ENCODE results near the gene STRN. TPM values are rescaled to one million over a fixed set of nuclear protein-coding genes. Genes with fewer than 3 reads are reported as not detected.

Gene STRN
- total and polyA plus RNA-seq, 4 donors, result 3.7 to 35.9 (median 15.7) TPM

DNA sequence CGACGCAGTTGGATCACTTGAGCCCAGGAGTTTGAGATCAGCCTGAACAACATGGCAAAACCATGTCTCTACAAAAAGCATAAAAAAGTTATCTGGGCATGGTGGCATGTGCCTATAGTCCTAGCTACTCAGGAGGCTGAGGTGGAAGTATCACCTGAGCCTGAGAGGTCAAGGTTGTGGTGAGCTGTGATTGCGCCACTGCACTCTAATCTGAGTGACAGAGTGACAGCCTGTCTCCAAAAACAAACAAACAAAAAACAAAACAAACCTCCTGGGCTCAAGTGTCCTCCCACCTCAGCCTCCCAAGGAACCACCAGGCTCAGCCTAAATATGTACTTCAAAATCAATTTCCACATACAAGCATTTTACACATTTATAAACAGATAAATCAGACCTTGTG is 83.8 kb downstream of the STRN start:
- DNase-seq (no peak), ATAC-seq (ENCODE audit: insufficient read depth, low FRiP score) (no peak)
- no peak overlapping the region for H3K27ac ChIP-seq (ENCODE audit: low read depth in 1 of 2, low read length in 1 of 2)
- H3K4me1 ChIP-seq (ENCODE audit: control insufficient read depth in 5 of 5, insufficient read depth in 5 of 5, low read length in 5 of 5), result no peaks in the 10 kb centered on the region
- no peaks in the 10 kb centered on the region for H3K9me3 ChIP-seq (ENCODE audit: control insufficient read depth in 4 of 4, insufficient read depth in 3 of 4, low read length in 3 of 4)
- H3K27me3 ChIP-seq (ENCODE audit: control insufficient read depth in 3 of 3, insufficient read depth in 3 of 3, low read length in 2 of 3), result no peaks in the 10 kb centered on the region
- H3K36me3 ChIP-seq (ENCODE audit: control insufficient read depth in 4 of 4, insufficient read depth in 4 of 4, low read length in 4 of 4), result peaks cover 4 to 20% (median 13%) of the 10 kb centered on the region in 4 donors
- no peak overlapping the region for H3K4me3 ChIP-seq
- H3K9ac ChIP-seq (ENCODE audit: insufficient read depth in 1 of 2, low read length in 2 of 2), result no peak overlapping the region
- TF ChIP-seq, protein P1, sequence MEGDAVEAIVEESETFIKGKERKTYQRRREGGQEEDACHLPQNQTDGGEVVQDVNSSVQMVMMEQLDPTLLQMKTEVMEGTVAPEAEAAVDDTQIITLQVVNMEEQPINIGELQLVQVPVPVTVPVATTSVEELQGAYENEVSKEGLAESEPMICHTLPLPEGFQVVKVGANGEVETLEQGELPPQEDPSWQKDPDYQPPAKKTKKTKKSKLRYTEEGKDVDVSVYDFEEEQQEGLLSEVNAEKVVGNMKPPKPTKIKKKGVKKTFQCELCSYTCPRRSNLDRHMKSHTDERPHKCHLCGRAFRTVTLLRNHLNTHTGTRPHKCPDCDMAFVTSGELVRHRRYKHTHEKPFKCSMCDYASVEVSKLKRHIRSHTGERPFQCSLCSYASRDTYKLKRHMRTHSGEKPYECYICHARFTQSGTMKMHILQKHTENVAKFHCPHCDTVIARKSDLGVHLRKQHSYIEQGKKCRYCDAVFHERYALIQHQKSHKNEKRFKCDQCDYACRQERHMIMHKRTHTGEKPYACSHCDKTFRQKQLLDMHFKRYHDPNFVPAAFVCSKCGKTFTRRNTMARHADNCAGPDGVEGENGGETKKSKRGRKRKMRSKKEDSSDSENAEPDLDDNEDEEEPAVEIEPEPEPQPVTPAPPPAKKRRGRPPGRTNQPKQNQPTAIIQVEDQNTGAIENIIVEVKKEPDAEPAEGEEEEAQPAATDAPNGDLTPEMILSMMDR (IDR thresholded peaks at IDR 0.05; ENCODE audit: control extremely low read depth, extremely low read depth), result no peak
- 98 to 99% methylated on average over 3 of the region's 3 CpGs for WGBS, 2 donors

DNA sequence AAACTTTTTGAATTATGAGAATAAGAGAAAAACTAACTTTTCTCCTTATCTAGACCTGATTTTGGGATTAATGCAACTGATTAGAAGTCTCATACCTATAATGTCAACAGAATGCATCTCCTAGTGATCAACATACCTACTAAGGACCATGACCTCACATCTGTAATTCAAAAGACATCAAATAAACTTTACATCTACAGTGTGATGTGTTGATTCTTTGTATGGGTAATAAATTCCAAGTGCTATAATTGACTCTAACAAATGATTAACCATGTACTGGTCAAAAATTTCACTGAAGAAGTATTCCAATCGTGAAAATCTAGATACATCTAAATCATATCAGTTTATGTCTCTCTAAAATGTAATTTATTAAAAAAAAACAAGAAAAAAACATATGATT is 84.5 kb downstream of the STRN start:
- H3K9ac ChIP-seq (ENCODE audit: insufficient read depth in 1 of 2, low read length in 2 of 2), result no peak overlapping the region
- ATAC-seq (ENCODE audit: insufficient read depth, low FRiP score), result no peak
- WGBS, 2 donors, result 95% methylated on average over 1 of the region's 1 CpG
- H3K27ac ChIP-seq (ENCODE audit: low read depth in 1 of 2, low read length in 1 of 2), result no peak overlapping the region
- no peaks in the 10 kb centered on the region for H3K9me3 ChIP-seq (ENCODE audit: control insufficient read depth in 4 of 4, insufficient read depth in 3 of 4, low read length in 3 of 4)
- no peak for DNase-seq
- no peak overlapping the region for H3K4me3 ChIP-seq
- H3K36me3 ChIP-seq (ENCODE audit: control insufficient read depth in 4 of 4, insufficient read depth in 4 of 4, low read length in 4 of 4), result peaks cover 4 to 20% (median 14%) of the 10 kb centered on the region in 4 donors
- no peaks in the 10 kb centered on the region for H3K27me3 ChIP-seq (ENCODE audit: control insufficient read depth in 3 of 3, insufficient read depth in 3 of 3, low read length in 2 of 3)
- H3K4me1 ChIP-seq (ENCODE audit: control insufficient read depth in 5 of 5, insufficient read depth in 5 of 5, low read length in 5 of 5), result no peaks in the 10 kb centered on the region
- TF ChIP-seq, protein P1 (IDR thresholded peaks at IDR 0.05; ENCODE audit: control extremely low read depth, extremely low read depth), result no peak

DNA sequence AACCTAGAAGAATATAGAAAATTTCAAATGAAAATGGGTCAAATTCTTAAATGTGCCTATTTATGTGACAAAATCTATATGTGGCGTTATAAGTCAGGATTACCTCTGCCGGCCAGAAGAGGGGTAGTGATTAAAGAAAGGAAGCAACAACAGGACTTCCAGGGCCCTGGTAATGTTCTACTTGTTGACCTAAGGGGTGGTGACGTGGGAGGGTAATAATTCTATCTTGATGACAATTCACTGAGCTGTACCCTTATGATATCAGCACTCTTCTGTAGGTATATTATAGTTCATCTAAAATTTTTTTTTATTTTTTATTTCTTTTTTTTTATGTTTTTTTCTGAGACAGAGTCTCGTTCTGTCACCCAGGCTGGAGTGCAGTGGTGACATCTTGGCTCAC is 87.9 kb downstream of the STRN start:
- Histone ChIP-seq H3K9me3 (ENCODE audit: control insufficient read depth in 4 of 4, insufficient read depth in 3 of 4, low read length in 3 of 4) (no peaks in the 10 kb centered on the region), H3K27ac (ENCODE audit: low read depth in 1 of 2, low read length in 1 of 2) (no peak overlapping the region), H3K4me3 (no peak overlapping the region), H3K36me3 (ENCODE audit: control insufficient read depth in 4 of 4, insufficient read depth in 4 of 4, low read length in 4 of 4) (peaks cover 8 to 22% (median 17%) of the 10 kb centered on the region in 4 donors), H3K27me3 (ENCODE audit: control insufficient read depth in 3 of 3, insufficient read depth in 3 of 3, low read length in 2 of 3) (no peaks in the 10 kb centered on the region), H3K9ac (ENCODE audit: insufficient read depth in 1 of 2, low read length in 2 of 2) (no peak overlapping the region), H3K4me1 (ENCODE audit: control insufficient read depth in 5 of 5, insufficient read depth in 5 of 5, low read length in 5 of 5) (no peaks in the 10 kb centered on the region)
- 95 to 99% methylated on average over 4 of the region's 4 CpGs for WGBS, 2 donors
- TF ChIP-seq, protein P1 (IDR thresholded peaks at IDR 0.05; ENCODE audit: control extremely low read depth, extremely low read depth), result no peak
- ATAC-seq (ENCODE audit: insufficient read depth, low FRiP score) (no peak), DNase-seq (no peak)

DNA sequence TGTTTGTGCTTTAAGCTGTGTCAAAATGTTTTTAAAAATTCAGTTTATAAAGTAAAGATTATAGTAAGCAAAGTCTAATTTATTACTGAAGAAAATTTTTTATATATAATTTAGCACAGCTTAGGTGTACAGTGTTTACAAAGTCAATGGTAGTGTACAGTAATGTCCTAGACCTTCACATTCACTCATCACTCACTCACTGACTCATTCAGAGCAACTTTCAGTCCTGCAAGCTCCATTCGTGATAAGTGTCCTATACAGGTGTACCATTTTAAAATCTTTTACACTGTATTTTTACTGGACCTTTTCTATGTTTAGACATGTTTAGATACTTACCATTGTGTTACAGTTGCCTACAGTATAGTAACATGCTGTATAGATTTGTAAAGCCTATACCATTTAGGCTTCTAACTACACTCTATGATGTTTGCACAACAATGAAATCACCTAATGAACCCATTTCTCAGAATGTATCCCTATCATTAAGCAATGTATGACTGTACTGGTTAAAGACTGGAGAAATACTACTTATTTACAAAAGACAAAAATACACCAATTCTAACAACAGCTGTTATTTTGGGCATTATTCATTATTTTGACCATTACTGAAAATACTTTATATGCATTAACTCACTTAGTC is 95.1 kb downstream of the STRN start:
- ATAC-seq (ENCODE audit: insufficient read depth, low FRiP score), result no peak
- H3K36me3 ChIP-seq (ENCODE audit: control insufficient read depth in 4 of 4, insufficient read depth in 4 of 4, low read length in 4 of 4), result peaks cover 12 to 28% (median 26%) of the 10 kb centered on the region in 4 donors
- H3K9ac ChIP-seq (ENCODE audit: insufficient read depth in 1 of 2, low read length in 2 of 2), result no peak overlapping the region
- no peak overlapping the region for H3K27ac ChIP-seq (ENCODE audit: low read depth in 1 of 2, low read length in 1 of 2)
- H3K4me3 ChIP-seq, result no peak overlapping the region
- TF ChIP-seq, protein P1 (IDR thresholded peaks at IDR 0.05; ENCODE audit: control extremely low read depth, extremely low read depth), result no peak
- H3K4me1 ChIP-seq (ENCODE audit: control insufficient read depth in 5 of 5, insufficient read depth in 5 of 5, low read length in 5 of 5), result no peaks in the 10 kb centered on the region
- 93 to 96% methylated on average over 1 of the region's 1 CpG for WGBS, 2 donors
- H3K27me3 ChIP-seq (ENCODE audit: control insufficient read depth in 3 of 3, insufficient read depth in 3 of 3, low read length in 2 of 3), result no peaks in the 10 kb centered on the region
- DNase-seq, result no peak
- H3K9me3 ChIP-seq (ENCODE audit: control insufficient read depth in 4 of 4, insufficient read depth in 3 of 4, low read length in 3 of 4), result no peaks in the 10 kb centered on the region

Measured in lung (tissue), 12 donors.